Cardiac muscle cell (in vitro differentiated cells and primary cell): ENCODE results near the gene MMP11. TPM values are rescaled to one million over a fixed set of nuclear protein-coding genes. Genes with fewer than 3 reads are reported as not detected.

ENCODE experiments used
- DNase-seq, 2 donors: peaks; one replicate each; pipeline versions ENCODE4 v3.0.0 to v3.0.0-alpha.2; 2010 to 2017; ENCODE audit warnings: low read depth in 1 of 2, low spot score in 1 of 2
- H3K27ac ChIP-seq: fragments of 200-600 bp; sonication (generic); 2 replicates; pipeline ENCODE4 v1.5.1; 2016
- H3K27me3 ChIP-seq: fragments of 200-600 bp; sonication (generic); 2 replicates; pipeline ENCODE4 v1.6.0; 2016; ENCODE audit warnings: control low read depth
- H3K36me3 ChIP-seq: fragments of 200-600 bp; sonication (generic); 2 replicates; pipeline ENCODE4 v1.5.1; 2016; ENCODE audit warnings: control low read depth
- H3K4me1 ChIP-seq: fragments of 200-600 bp; sonication (generic); 2 replicates; pipeline ENCODE4 v1.8.1; 2017; ENCODE audit warnings: low read depth, mild to moderate bottlenecking, mixed run types
- H3K4me3 ChIP-seq: fragments of 200-600 bp; sonication (generic); 2 replicates; pipeline ENCODE4 v1.5.1; 2016; ENCODE audit warnings: mild to moderate bottlenecking
- H3K9me3 ChIP-seq: fragments of 200-600 bp; sonication (generic); 2 replicates; pipeline ENCODE4 v1.5.1; 2017; ENCODE audit warnings: low read depth, mild to moderate bottlenecking, control low read depth
- CTCF ChIP-seq: IDR thresholded peaks from 2 replicates; pipeline ENCODE4 v1.5.1; 2012; ENCODE audit warnings: low read depth, mild to moderate bottlenecking, low read length
- polyA plus RNA-seq: library from polyadenylated mRNA; unstranded; fragments of >200 nt; fragmentation: Nextera tagmentation; extraction: Ambion mirVana; gene quantifications from 2 replicates; pipeline ENCODE4 v1.2.1, GENCODE V29; 2016
- total RNA-seq: library from RNA; depleted of rRNA; stranded (reverse); fragments of >200 nt; gene quantifications from 2 replicates; pipeline ENCODE4 v1.2.3, GENCODE V29; 2016

The MMP11 gene
- total and polyA plus RNA-seq, 2 experiments from 2014 or later = 39.0 to 71.2 TPM

- peaks cover 6% of the 10 kb centered on the region for H3K36me3 ChIP-seq
- no peak for TF ChIP-seq CTCF
- H3K4me1 ChIP-seq = peaks cover 29% of the 10 kb centered on the region
- H3K9me3 ChIP-seq = no peaks in the 10 kb centered on the region
- H3K27ac ChIP-seq = peak overlapping the region; percentile 99
- H3K4me3 ChIP-seq = peak overlapping the region; percentile 79
- no peak for DNase-seq
- no peaks in the 10 kb centered on the region for H3K27me3 ChIP-seq
Observed at GRCh38 chr22:23787600-23787896, 14.9 kb downstream of the MMP11 start.

GRCh38 chr22:23787910-23788309 is 15.3 kb downstream of the MMP11 start:
- DNase-seq = no peak
- H3K4me3 ChIP-seq = peak overlapping the region; percentile 79
- peaks cover 29% of the 10 kb centered on the region for H3K4me1 ChIP-seq
- H3K27ac ChIP-seq = peak overlapping the region; percentile 99
- peaks cover 6% of the 10 kb centered on the region for H3K36me3 ChIP-seq
- no peaks in the 10 kb centered on the region for H3K27me3 ChIP-seq
- H3K9me3 ChIP-seq = no peaks in the 10 kb centered on the region
- no peak for TF ChIP-seq CTCF

- peak overlapping the region; percentile 9 for H3K27ac ChIP-seq
- no peak for TF ChIP-seq CTCF
- H3K27me3 ChIP-seq = no peaks in the 10 kb centered on the region
- no peak for DNase-seq
- H3K4me3 ChIP-seq = no peak overlapping the region
- H3K36me3 ChIP-seq = peaks cover 12% of the 10 kb centered on the region
- H3K9me3 ChIP-seq = no peaks in the 10 kb centered on the region
- H3K4me1 ChIP-seq = peaks cover 29% of the 10 kb centered on the region
Observed at GRCh38 chr22:23789121-23789520, 16.5 kb downstream of the MMP11 start.

- no peak for TF ChIP-seq CTCF
- peak overlapping the region; percentile 9 for H3K27ac ChIP-seq
- no peaks in the 10 kb centered on the region for H3K9me3 ChIP-seq
- no peaks in the 10 kb centered on the region for H3K27me3 ChIP-seq
- peaks cover 29% of the 10 kb centered on the region for H3K4me1 ChIP-seq
- H3K36me3 ChIP-seq = peaks cover 17% of the 10 kb centered on the region
- no peak overlapping the region for H3K4me3 ChIP-seq
- peak in 1 of 2 donors; percentile 32 for DNase-seq
Observed at GRCh38 chr22:23789638-23790037, 17.0 kb downstream of the MMP11 start.

GRCh38 chr22:23790819-23791737 is 18.4 kb downstream of the MMP11 start:
- Histone ChIP-seq H3K4me3 (no peak overlapping the region), H3K9me3 (no peaks in the 10 kb centered on the region), H3K4me1 (peaks cover 29% of the 10 kb centered on the region), H3K36me3 (peaks cover 26% of the 10 kb centered on the region), H3K27me3 (no peaks in the 10 kb centered on the region), H3K27ac (no peak overlapping the region)
- no peak for TF ChIP-seq CTCF
- DNase-seq = peak in 1 of 2 donors; percentile 78
